HCT116 (cell line): ENCODE data around the gene CLASP1. TPM values are rescaled to one million over a fixed set of nuclear protein-coding genes. Genes with fewer than 3 reads are reported as not detected.

Experiments used
- ATAC-seq: fragments of 200-7000 bp; cut with Tn5 transposase; 2 replicates; pipeline ENCODE4 v1.9.1; 2020; ENCODE audit warnings: mild to moderate bottlenecking, moderate library complexity
- BruUV-seq: library from RNA; stranded (reverse); fragments of 400-500 nt; replicated peaks from 2 replicates; lab custom pipeline; 2021; lab: Mats Ljungman, UMichigan
- CTCF ChIA-PET: fragments of 300-600 bp; sonication (Branson Sonifier 250); formaldehyde crosslinking; loops from one replicate; lab custom pipeline; 2021; ENCODE audit warnings: antibody characterized with exemption; lab: Charles Lee
- POLR2A ChIA-PET: fragments of 300-600, 350-600 bp; sonication (Branson Sonifier 250); formaldehyde crosslinking; loops from one replicate; lab custom pipeline; 2021; ENCODE audit warnings: antibody characterized with exemption; lab: Charles Lee
- RAD21 ChIA-PET, 2 experiments: fragments of 300-600 bp; sonication (Branson Sonifier 250); formaldehyde crosslinking; loops; one replicate each; lab custom pipeline; 2023; ENCODE audit warnings: low total read pairs in 2 of 2; ENCODE audit not compliant: uncharacterized antibody in 2 of 2, unreplicated experiment in 2 of 2, low non-redundant PET in 1 of 2; lab: Charles Lee
- DNase-seq: peaks from one replicate; pipeline ENCODE4 v3.0.0-alpha.2; 2010; ENCODE audit warnings: low read depth, low spot score
- H2AFZ ChIP-seq: fragments of 200-600 bp; shearing (Covaris generic), sonication (generic); 2 replicates; pipeline ENCODE4 v1.6.1; 2017; ENCODE audit warnings: low read depth, mixed run types, mixed read lengths, antibody characterized with exemption, low read length; ENCODE audit not compliant: poor library complexity, severe bottlenecking
- H3K27ac ChIP-seq: 2 replicates; pipeline ENCODE4 v1.5.1; 2012; ENCODE audit warnings: low read depth, low read length
- H3K27me3 ChIP-seq: fragments of 200-600 bp; sonication (generic); 2 replicates; pipeline ENCODE4 v1.6.1; 2016; ENCODE audit warnings: mixed run types, low read length, mixed read lengths; ENCODE audit not compliant: insufficient read depth
- H3K36me3 ChIP-seq, 2 experiments: fragments of 200-500 bp in 1 of 2; fragments of 200-600 bp in 1 of 2; sonication (Bioruptor generic) in 1 of 2; sonication (generic) in 1 of 2; 2 replicates each; pipeline versions ENCODE4 v1.5.1 to v1.6.1; 2014 to 2016; ENCODE audit warnings: low read length in 2 of 2, inconsistent platforms in 1 of 2, mixed read lengths in 1 of 2, mixed run types in 1 of 2; ENCODE audit not compliant: insufficient read depth in 2 of 2, control insufficient read depth in 1 of 2
- H3K4me1 ChIP-seq, 2 experiments: fragments of 200-600 bp in 1 of 2; sonication (generic) in 1 of 2; 2 replicates each; pipeline versions ENCODE4 v1.5.1 to v1.6.1; 2012 to 2017; ENCODE audit warnings: low read length in 2 of 2, inconsistent platforms in 1 of 2, mild to moderate bottlenecking in 1 of 2, mixed read lengths in 1 of 2, mixed run types in 1 of 2, moderate library complexity in 1 of 2; ENCODE audit not compliant: insufficient read depth in 2 of 2, control insufficient read depth in 1 of 2
- H3K4me2 ChIP-seq: fragments of 200-600 bp; sonication (generic); 2 replicates; pipeline ENCODE4 v1.6.1; 2017; ENCODE audit warnings: mixed run types, low read length, mixed read lengths
- H3K4me3 ChIP-seq, 2 experiments: fragments of 200-600 bp in 1 of 2; sonication (generic) in 1 of 2; replicated peaks in 1 of 2; 2 replicates each; pipeline ENCODE4 v1.5.1; 2011 to 2016; ENCODE audit warnings: low read length in 2 of 2, control low read depth in 1 of 2, low read depth in 1 of 2, mild to moderate bottlenecking in 1 of 2, mixed read lengths in 1 of 2, mixed run types in 1 of 2
- H3K79me2 ChIP-seq: fragments of 200-600 bp; sonication (generic); 2 replicates; pipeline ENCODE4 v1.6.1; 2017; ENCODE audit warnings: mild to moderate bottlenecking, mixed run types, low read length, moderate library complexity, mixed read lengths; ENCODE audit not compliant: insufficient read depth
- H3K9ac ChIP-seq: fragments of 200-600 bp; sonication (generic); 2 replicates; pipeline ENCODE4 v1.6.1; 2016; ENCODE audit warnings: low read length, mixed read lengths
- H3K9me2 ChIP-seq: fragments of 200-600 bp; sonication (generic), shearing (Covaris generic); 2 replicates; pipeline ENCODE4 v1.6.1; 2017; ENCODE audit warnings: mixed run types, mild to moderate bottlenecking, moderate library complexity; ENCODE audit not compliant: insufficient read depth
- H3K9me3 ChIP-seq, 2 experiments: fragments of 200-500 bp in 1 of 2; fragments of 200-600 bp in 1 of 2; sonication (Bioruptor generic) in 1 of 2; sonication (generic) in 1 of 2; 2 replicates each; pipeline ENCODE4 v1.6.1; 2014 to 2017; ENCODE audit warnings: low read length in 2 of 2, mixed read lengths in 2 of 2, inconsistent platforms in 1 of 2, low read depth in 1 of 2, mild to moderate bottlenecking in 1 of 2, mixed run types in 1 of 2, moderate library complexity in 1 of 2; ENCODE audit not compliant: control insufficient read depth in 1 of 2, insufficient read depth in 1 of 2
- H4K20me1 ChIP-seq: fragments of 200-600 bp; sonication (generic), shearing (Covaris generic); 2 replicates; pipeline ENCODE4 v1.6.1; 2017; ENCODE audit warnings: mixed run types, mild to moderate bottlenecking, moderate library complexity; ENCODE audit not compliant: insufficient read depth
- CBX3 ChIP-seq: IDR thresholded peaks from 2 replicates; pipeline ENCODE4 v1.6.1; 2012; ENCODE audit warnings: low read depth
- CEBPB ChIP-seq: IDR thresholded peaks from 2 replicates; pipeline ENCODE4 v1.6.1; 2012; ENCODE audit warnings: low read depth
- EGR1 ChIP-seq: IDR thresholded peaks from 2 replicates; pipeline ENCODE4 v1.6.1; 2012; ENCODE audit warnings: low read depth
- ELF1 ChIP-seq: IDR thresholded peaks from 2 replicates; pipeline ENCODE4 v1.6.1; 2012; ENCODE audit warnings: low read depth, borderline replicate concordance
- EZH2 ChIP-seq: fragments of 200-600 bp; sonication (generic); IDR thresholded peaks from 2 replicates; pipeline ENCODE4 v1.6.1; 2017; ENCODE audit warnings: antibody characterized with exemption, mixed run types
- EZH2phosphoT487 ChIP-seq: fragments of 200-600 bp; IDR thresholded peaks from 2 replicates; pipeline ENCODE4 v1.6.1; 2018; ENCODE audit warnings: antibody characterized with exemption, borderline replicate concordance
- JUND ChIP-seq: IDR thresholded peaks from 2 replicates; pipeline ENCODE4 v1.6.1; 2012
- POLR2A ChIP-seq: IDR thresholded peaks from 2 replicates; pipeline ENCODE4 v1.7.0; 2011; ENCODE audit warnings: borderline replicate concordance; ENCODE audit not compliant: insufficient read depth, insufficient read length; ENCODE audit errors: extremely low read depth
- POLR2AphosphoS5 ChIP-seq: IDR thresholded peaks from 2 replicates; pipeline ENCODE4 v1.6.1; 2011; ENCODE audit warnings: mild to moderate bottlenecking, low read depth, low read length, moderate library complexity
- RAD21 ChIP-seq: IDR thresholded peaks from 2 replicates; pipeline ENCODE4 v1.6.1; 2012; ENCODE audit warnings: low read depth, mild to moderate bottlenecking
- SRF ChIP-seq: IDR thresholded peaks from 2 replicates; pipeline ENCODE4 v1.6.1; 2012; ENCODE audit warnings: low read depth
- TCF7L2 ChIP-seq: IDR thresholded peaks from 2 replicates; pipeline ENCODE4 v1.7.0; 2011; ENCODE audit warnings: borderline replicate concordance, inconsistent platforms; ENCODE audit not compliant: insufficient read depth, insufficient read length; ENCODE audit errors: extremely low read depth
- YY1 ChIP-seq: IDR thresholded peaks from 2 replicates; pipeline ENCODE4 v1.6.1; 2011; ENCODE audit warnings: low read length, low read depth, moderate library complexity, mild to moderate bottlenecking; ENCODE audit not compliant: insufficient replicate concordance; ENCODE audit errors: extremely low read depth
- ZNF274 ChIP-seq: fragments of 200-500 bp; sonication (Bioruptor generic); IDR thresholded peaks from 2 replicates; pipeline ENCODE4 v1.6.1; 2014; ENCODE audit warnings: mild to moderate bottlenecking, low read depth, low read length, inconsistent platforms
- intact Hi-C: fragments of 100-400 bp; cut with micrococcal nuclease; formaldehyde crosslinking; loops from 2 replicates; pipeline ENCODE4 v1.10.0; 2022
- total RNA-seq: library from RNA; stranded (reverse); gene quantifications from one replicate; pipeline ENCODE4 v1.2.1, GENCODE V29; 2021; ENCODE audit not compliant: unreplicated experiment
- TF ChIP-seq, protein P1 (sequence below): IDR thresholded peaks from 2 replicates; pipeline ENCODE4 v1.6.1; 2012
- TF ChIP-seq, protein P2 (sequence below): IDR thresholded peaks from 2 replicates; pipeline ENCODE4 v1.6.1; 2011; ENCODE audit warnings: mild to moderate bottlenecking, low read length, moderate library complexity; ENCODE audit not compliant: insufficient replicate concordance; ENCODE audit errors: extremely low read depth
- TF ChIP-seq, protein P3 (sequence below): IDR thresholded peaks from 2 replicates; pipeline ENCODE4 v1.6.1; 2012

Gene CLASP1
- total RNA-seq, 1 experiment from 2014 or later, result 41.9 TPM

DNA sequence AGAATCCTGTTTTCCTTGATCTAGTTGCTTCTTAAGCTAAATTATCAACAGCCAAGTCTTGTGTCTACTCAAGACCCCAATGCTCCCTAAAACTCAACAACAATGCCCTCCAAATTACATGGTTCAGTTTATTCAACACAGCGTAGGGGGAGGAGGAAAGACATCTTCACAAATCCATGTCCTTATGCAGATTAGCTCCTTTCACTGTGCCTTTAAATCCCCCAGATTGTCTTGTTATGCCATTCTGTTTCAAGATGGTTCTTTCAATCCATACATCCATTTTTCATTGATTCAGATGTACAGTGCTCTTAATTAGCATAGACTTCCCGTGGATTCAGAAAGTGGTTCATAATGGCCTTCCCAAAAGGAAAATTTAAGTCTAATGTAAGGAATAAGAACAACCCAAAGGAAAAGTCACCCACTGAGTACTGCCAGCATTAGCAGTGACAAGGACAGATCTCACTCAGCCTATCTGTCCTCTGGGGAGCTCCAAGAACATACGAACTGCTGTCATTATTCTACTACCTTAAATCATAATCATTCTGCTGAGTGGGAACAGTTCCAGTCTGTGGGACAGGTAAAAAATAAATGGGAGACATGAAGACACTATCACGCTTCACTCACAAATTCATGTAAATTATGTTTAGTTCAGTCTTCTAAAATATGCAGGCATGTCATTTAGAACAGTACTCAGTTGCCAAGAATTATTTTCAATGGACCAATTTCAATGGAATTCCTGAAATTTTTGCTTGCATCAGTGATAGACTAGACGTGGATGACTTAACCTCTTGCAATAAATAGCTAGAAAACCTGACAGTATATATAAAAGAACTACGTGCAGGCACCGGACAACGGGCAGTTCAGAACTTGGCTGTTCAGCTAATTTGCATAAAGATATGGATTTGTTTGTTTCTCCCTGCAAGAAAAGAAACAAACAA is 177.5 kb downstream of the CLASP1 start:
- H3K9me2 ChIP-seq, result no peaks in the 10 kb centered on the region
- ChIA-PET RAD21 (no interaction called here), CTCF (no interaction called here)
- no peak overlapping the region for H3K4me3 ChIP-seq
- no TSS peak for BruUV-seq
- no peak overlapping the region for H3K27ac ChIP-seq
- no peak for TF ChIP-seq EZH2phosphoT487
- TF ChIP-seq POLR2A, result no peak
- no peak for TF ChIP-seq YY1
- no peak for TF ChIP-seq SRF
- TF ChIP-seq CBX3, result no peak
- TF ChIP-seq EZH2, result no peak
- no peak for TF ChIP-seq TCF7L2
- TF ChIP-seq CEBPB, result no peak
- TF ChIP-seq, protein P1, sequence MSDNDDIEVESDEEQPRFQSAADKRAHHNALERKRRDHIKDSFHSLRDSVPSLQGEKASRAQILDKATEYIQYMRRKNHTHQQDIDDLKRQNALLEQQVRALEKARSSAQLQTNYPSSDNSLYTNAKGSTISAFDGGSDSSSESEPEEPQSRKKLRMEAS, result no peak
- no peak for TF ChIP-seq ELF1
- TF ChIP-seq, protein P2, sequence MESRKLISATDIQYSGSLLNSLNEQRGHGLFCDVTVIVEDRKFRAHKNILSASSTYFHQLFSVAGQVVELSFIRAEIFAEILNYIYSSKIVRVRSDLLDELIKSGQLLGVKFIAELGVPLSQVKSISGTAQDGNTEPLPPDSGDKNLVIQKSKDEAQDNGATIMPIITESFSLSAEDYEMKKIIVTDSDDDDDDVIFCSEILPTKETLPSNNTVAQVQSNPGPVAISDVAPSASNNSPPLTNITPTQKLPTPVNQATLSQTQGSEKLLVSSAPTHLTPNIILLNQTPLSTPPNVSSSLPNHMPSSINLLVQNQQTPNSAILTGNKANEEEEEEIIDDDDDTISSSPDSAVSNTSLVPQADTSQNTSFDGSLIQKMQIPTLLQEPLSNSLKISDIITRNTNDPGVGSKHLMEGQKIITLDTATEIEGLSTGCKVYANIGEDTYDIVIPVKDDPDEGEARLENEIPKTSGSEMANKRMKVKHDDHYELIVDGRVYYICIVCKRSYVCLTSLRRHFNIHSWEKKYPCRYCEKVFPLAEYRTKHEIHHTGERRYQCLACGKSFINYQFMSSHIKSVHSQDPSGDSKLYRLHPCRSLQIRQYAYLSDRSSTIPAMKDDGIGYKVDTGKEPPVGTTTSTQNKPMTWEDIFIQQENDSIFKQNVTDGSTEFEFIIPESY, result no peak
- no peak for TF ChIP-seq EGR1
- no peak for TF ChIP-seq ZNF274
- TF ChIP-seq POLR2AphosphoS5, result no peak
- TF ChIP-seq, protein P3, sequence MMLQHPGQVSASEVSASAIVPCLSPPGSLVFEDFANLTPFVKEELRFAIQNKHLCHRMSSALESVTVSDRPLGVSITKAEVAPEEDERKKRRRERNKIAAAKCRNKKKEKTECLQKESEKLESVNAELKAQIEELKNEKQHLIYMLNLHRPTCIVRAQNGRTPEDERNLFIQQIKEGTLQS, result no peak
- no peak for TF ChIP-seq JUND
- TF ChIP-seq RAD21, result no peak
- TF ChIP-seq, all 23 proteins: peak for 0
- Histone ChIP-seq H2AFZ (no peak overlapping the region), H4K20me1 (no peaks in the 10 kb centered on the region), H3K4me2 (no peak overlapping the region), H3K36me3 (peaks cover 11 to 16% of the 10 kb centered on the region in 2 experiments; a peak in 2 of 4 replicates), H3K27me3 (no peaks in the 10 kb centered on the region), H3K9me3 (no peaks in the 10 kb centered on the region), H3K9ac (no peak overlapping the region), H3K4me1 (no peaks in the 10 kb centered on the region), H3K79me2 (peaks cover 4% of the 10 kb centered on the region; the same call in 1 of the 2 replicates)
- intact Hi-C loops, result no loop called here
- DNase-seq (no peak), ATAC-seq (no peak)
- POLR2A ChIA-PET, result no interaction called here
